Testis (tissue), 2 donors: ENCODE data around the gene CCSER1.

ENCODE experiments used
- CTCF ChIP-seq, 3 experiments: fragments of 450-650 bp in 2 of 3; fragments of 200-600 bp in 1 of 3; sonication (generic) in 1 of 3; IDR thresholded peaks; one replicate each; pipeline ENCODE4 v1.5.1; 2016 to 2019; ENCODE audit warnings: antibody characterized with exemption in 3 of 3, mild to moderate bottlenecking in 2 of 3, moderate library complexity in 1 of 3
- POLR2A ChIP-seq: fragments of 450-650 bp; IDR thresholded peaks from one replicate; pipeline ENCODE4 v1.6.1; 2017; ENCODE audit warnings: antibody characterized with exemption, mild to moderate bottlenecking, moderate library complexity

GRCh38 chr4:90597927-90598326 is 470.7 kb downstream of the CCSER1 start:
- TF ChIP-seq CTCF (IDR thresholded peaks at IDR 0.05), result no peak
- TF ChIP-seq POLR2A, result no peak
